ENCODE data around the gene SLC7A8. TPM values are rescaled to one million over a fixed set of nuclear protein-coding genes. Genes with fewer than 3 reads are reported as not detected.
A peak's percentile ranks its signal among the peaks of the same experiment; 100 is the strongest.

The SLC7A8 gene
- total and polyA plus RNA-seq, 2 experiments from 2014 or later = 117 to 124 TPM

DNA sequence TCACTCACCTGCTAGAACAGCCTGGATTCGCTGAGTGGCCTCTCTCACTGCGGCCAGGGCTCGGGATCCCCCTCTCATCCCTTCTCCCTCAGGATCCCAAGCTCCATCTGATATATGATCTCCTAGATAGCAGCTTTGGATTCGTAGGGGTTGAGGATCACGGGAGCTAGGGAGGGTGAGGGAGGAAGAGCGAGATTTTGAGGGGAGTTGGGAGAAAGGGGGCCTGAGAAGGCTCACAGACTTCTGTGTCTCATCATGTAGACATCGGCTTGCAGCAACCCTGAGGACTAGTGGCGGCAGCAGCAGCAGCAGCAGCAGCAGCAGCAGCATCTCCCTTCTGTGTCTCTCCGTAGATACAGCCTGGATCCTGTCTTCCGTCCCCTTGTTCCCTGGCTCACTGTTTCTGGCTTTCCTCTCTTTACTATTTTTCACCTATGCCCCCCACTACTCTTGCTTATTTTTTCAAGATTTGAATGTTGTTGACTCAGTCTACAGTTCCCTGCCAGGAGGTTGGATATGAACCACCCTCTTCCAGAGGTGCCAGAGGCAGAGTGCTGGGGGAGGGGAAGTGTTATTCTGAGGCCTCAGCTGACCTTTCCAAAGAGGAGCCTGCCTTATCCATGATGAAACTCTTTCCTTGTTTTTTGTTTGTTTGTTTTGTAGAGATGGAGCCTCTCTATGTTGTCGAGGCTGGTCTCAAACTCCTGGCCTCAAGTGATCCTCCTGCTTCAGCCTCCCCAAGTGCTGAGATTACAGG, 78.7 kb downstream of the SLC7A8 start, which contains the start of gene CIROP (continued):
- TF ChIP-seq, protein P1, sequence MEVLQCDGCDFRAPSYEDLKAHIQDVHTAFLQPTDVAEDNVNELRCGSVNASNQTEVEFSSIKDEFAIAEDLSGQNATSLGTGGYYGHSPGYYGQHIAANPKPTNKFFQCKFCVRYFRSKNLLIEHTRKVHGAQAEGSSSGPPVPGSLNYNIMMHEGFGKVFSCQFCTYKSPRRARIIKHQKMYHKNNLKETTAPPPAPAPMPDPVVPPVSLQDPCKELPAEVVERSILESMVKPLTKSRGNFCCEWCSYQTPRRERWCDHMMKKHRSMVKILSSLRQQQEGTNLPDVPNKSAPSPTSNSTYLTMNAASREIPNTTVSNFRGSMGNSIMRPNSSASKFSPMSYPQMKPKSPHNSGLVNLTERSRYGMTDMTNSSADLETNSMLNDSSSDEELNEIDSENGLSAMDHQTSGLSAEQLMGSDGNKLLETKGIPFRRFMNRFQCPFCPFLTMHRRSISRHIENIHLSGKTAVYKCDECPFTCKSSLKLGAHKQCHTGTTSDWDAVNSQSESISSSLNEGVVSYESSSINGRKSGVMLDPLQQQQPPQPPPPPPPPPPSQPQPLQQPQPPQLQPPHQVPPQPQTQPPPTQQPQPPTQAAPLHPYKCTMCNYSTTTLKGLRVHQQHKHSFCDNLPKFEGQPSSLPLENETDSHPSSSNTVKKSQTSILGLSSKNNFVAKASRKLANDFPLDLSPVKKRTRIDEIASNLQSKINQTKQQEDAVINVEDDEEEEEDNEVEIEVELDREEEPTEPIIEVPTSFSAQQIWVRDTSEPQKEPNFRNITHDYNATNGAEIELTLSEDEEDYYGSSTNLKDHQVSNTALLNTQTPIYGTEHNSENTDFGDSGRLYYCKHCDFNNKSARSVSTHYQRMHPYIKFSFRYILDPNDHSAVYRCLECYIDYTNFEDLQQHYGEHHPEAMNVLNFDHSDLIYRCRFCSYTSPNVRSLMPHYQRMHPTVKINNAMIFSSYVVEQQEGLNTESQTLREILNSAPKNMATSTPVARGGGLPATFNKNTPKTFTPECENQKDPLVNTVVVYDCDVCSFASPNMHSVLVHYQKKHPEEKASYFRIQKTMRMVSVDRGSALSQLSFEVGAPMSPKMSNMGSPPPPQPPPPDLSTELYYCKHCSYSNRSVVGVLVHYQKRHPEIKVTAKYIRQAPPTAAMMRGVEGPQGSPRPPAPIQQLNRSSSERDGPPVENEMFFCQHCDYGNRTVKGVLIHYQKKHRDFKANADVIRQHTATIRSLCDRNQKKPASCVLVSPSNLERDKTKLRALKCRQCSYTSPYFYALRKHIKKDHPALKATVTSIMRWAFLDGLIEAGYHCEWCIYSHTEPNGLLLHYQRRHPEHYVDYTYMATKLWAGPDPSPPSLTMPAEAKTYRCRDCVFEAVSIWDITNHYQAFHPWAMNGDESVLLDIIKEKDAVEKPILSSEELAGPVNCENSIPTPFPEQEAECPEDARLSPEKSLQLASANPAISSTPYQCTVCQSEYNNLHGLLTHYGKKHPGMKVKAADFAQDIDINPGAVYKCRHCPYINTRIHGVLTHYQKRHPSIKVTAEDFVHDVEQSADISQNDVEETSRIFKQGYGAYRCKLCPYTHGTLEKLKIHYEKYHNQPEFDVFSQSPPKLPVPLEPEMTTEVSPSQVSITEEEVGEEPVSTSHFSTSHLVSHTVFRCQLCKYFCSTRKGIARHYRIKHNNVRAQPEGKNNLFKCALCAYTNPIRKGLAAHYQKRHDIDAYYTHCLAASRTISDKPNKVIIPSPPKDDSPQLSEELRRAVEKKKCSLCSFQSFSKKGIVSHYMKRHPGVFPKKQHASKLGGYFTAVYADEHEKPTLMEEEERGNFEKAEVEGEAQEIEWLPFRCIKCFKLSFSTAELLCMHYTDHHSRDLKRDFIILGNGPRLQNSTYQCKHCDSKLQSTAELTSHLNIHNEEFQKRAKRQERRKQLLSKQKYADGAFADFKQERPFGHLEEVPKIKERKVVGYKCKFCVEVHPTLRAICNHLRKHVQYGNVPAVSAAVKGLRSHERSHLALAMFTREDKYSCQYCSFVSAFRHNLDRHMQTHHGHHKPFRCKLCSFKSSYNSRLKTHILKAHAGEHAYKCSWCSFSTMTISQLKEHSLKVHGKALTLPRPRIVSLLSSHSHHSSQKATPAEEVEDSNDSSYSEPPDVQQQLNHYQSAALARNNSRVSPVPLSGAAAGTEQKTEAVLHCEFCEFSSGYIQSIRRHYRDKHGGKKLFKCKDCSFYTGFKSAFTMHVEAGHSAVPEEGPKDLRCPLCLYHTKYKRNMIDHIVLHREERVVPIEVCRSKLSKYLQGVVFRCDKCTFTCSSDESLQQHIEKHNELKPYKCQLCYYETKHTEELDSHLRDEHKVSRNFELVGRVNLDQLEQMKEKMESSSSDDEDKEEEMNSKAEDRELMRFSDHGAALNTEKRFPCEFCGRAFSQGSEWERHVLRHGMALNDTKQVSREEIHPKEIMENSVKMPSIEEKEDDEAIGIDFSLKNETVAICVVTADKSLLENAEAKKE (CRISPR knock-in tag; IDR thresholded peaks at IDR 0.05) = no peak
- TF ChIP-seq, protein P2, sequence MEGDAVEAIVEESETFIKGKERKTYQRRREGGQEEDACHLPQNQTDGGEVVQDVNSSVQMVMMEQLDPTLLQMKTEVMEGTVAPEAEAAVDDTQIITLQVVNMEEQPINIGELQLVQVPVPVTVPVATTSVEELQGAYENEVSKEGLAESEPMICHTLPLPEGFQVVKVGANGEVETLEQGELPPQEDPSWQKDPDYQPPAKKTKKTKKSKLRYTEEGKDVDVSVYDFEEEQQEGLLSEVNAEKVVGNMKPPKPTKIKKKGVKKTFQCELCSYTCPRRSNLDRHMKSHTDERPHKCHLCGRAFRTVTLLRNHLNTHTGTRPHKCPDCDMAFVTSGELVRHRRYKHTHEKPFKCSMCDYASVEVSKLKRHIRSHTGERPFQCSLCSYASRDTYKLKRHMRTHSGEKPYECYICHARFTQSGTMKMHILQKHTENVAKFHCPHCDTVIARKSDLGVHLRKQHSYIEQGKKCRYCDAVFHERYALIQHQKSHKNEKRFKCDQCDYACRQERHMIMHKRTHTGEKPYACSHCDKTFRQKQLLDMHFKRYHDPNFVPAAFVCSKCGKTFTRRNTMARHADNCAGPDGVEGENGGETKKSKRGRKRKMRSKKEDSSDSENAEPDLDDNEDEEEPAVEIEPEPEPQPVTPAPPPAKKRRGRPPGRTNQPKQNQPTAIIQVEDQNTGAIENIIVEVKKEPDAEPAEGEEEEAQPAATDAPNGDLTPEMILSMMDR (conservative IDR thresholded peaks at IDR 0.05; ENCODE audit: low read depth in 2 of 2) = no peak
- no peak for TF ChIP-seq EZH2 (IDR thresholded peaks at IDR 0.05; ENCODE audit: low read depth, unreplicated experiment)

DNA sequence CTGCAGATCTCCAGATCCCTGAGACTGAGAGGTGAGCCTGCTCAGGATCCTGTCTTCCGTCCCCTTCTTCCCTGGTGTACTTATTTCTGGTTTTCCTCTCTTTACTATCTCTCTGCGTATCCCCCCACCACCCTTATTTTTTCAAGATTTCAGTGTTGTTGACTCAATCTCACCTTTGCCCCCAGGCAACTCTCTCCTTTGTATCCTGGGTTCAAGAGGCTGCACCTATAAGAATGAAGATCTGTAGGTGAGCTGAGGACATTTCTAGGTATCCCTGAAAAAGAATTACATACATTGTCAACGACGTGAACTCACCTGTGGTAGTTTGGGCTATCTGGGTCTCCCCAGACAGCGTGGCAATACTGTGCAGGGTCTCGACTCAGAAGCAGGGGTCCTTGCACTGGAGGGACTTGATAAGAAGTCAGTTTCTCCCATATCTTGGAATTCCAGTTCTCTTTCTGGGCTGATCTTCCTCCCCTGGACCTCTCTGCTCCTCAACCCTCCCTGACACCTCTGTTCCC, 79.3 kb downstream of the SLC7A8 start:
- Histone ChIP-seq H3K9me2 (ENCODE audit: insufficient read depth) (0 out of 2 replicates have a peak, but pooled peaks cover 4% of the 10 kb centered on the region), H3K79me2 (replicated peaks; ENCODE audit: insufficient read depth) (no peaks in the 10 kb centered on the region), H4K20me1 (replicated peaks; ENCODE audit: insufficient read depth) (peaks cover under 1% of the 10 kb centered on the region; the same call in 1 of the 2 replicates), H3F3A (replicated peaks; ENCODE audit: low read depth) (no peaks in the 10 kb centered on the region), H3K27ac (ENCODE audit: low read depth) (no peak overlapping the region), H3K4me2 (peak overlapping the region; percentile 29; the same call in 1 of the 2 replicates), H3K27me3 (ENCODE audit: insufficient read depth) (no peaks in the 10 kb centered on the region), H3K36me3 (ENCODE audit: insufficient read depth) (no peaks in the 10 kb centered on the region), H3K4me1 (ENCODE audit: insufficient read depth) (peaks cover 12% of the 10 kb centered on the region), H2AFZ (peak overlapping the region; percentile 80; the same call in 1 of the 2 replicates), H3K4me3 (no peak overlapping the region)
- H3K9me3 Mint-ChIP-seq = peaks cover 5% of the 10 kb centered on the region; the same call in 2 of the 3 replicates
- H3K36me3 Mint-ChIP-seq (ENCODE audit: low read depth) = peaks cover 5% of the 10 kb centered on the region; the same call in 2 of the 3 replicates
- H3K27ac Mint-ChIP-seq = no peak overlapping the region
- no peak for TF ChIP-seq EZH2 (IDR thresholded peaks at IDR 0.05; ENCODE audit: low read depth, unreplicated experiment)
- no peak overlapping the region; the same call in 2 of the 3 replicates for H3K4me3 Mint-ChIP-seq
- no peak for ATAC-seq
- H3K4me1 Mint-ChIP-seq = peaks cover 31% of the 10 kb centered on the region
- no peak for DNase-seq (ENCODE audit: low spot score)
- H3K27me3 Mint-ChIP-seq (ENCODE audit: insufficient read depth, low read depth, poor library complexity) = peaks cover 17% of the 10 kb centered on the region
